OCI-LY1 (cell line): ENCODE measurements around the gene SKAP1.

Experiments used
- H2AFZ ChIP-seq: fragments of 200-600 bp; sonication (generic), shearing (Covaris generic); 2 replicates; pipeline ENCODE4 v1.6.0; 2014; ENCODE audit warnings: antibody characterized with exemption, mild to moderate bottlenecking, low read length
- H3F3A ChIP-seq: fragments of 200-600 bp; sonication (generic), shearing (Covaris generic); 2 replicates; pipeline ENCODE4 v1.6.0; 2014; ENCODE audit warnings: mild to moderate bottlenecking, antibody characterized with exemption, low read length, moderate library complexity; ENCODE audit not compliant: insufficient read depth
- H3K27ac ChIP-seq: fragments of 200-600 bp; sonication (generic); 2 replicates; pipeline ENCODE4 v1.5.1; 2014; ENCODE audit warnings: low read length, mixed run types, mild to moderate bottlenecking, low read depth; ENCODE audit not compliant: poor library complexity, severe bottlenecking
- H3K27me3 ChIP-seq: fragments of 200-600 bp; sonication (generic); 2 replicates; pipeline ENCODE4 v1.6.0; 2014; ENCODE audit warnings: antibody characterized with exemption, mild to moderate bottlenecking, low read length, moderate library complexity; ENCODE audit not compliant: insufficient read depth
- H3K36me3 ChIP-seq: fragments of 200-600 bp; sonication (generic); 2 replicates; pipeline ENCODE4 v1.6.1; 2014; ENCODE audit warnings: mild to moderate bottlenecking, antibody characterized with exemption, low read length, moderate library complexity, mixed read lengths; ENCODE audit not compliant: insufficient read depth
- H3K4me1 ChIP-seq: fragments of 200-600 bp; sonication (generic); 2 replicates; pipeline ENCODE4 v1.5.1; 2014; ENCODE audit warnings: mild to moderate bottlenecking, low read length, moderate library complexity; ENCODE audit not compliant: insufficient read depth, severe bottlenecking
- H3K4me2 ChIP-seq: fragments of 200-600 bp; sonication (generic), shearing (Covaris generic); 2 replicates; pipeline ENCODE4 v1.6.1; 2014; ENCODE audit warnings: low read length
- H3K4me3 ChIP-seq: fragments of 200-600 bp; sonication (generic); 2 replicates; pipeline ENCODE4 v1.5.1; 2014; ENCODE audit warnings: low read length, low read depth, mild to moderate bottlenecking, mixed read lengths; ENCODE audit not compliant: poor library complexity, severe bottlenecking
- H3K79me2 ChIP-seq: fragments of 200-600 bp; shearing (Covaris generic); 2 replicates; pipeline ENCODE4 v1.6.1; 2016; ENCODE audit warnings: mixed run types, low read length, mixed read lengths; ENCODE audit not compliant: insufficient read depth
- H3K9ac ChIP-seq: fragments of 200-600 bp; sonication (generic), shearing (Covaris generic); 2 replicates; pipeline ENCODE4 v1.6.1; 2014; ENCODE audit warnings: mild to moderate bottlenecking, low read length, mixed read lengths
- H3K9me2 ChIP-seq: fragments of 200-600 bp; sonication (generic), shearing (Covaris generic); 2 replicates; pipeline ENCODE4 v1.6.1; 2014; ENCODE audit warnings: low read depth, mild to moderate bottlenecking, low read length, mixed read lengths
- H3K9me3 ChIP-seq: fragments of 200-600 bp; shearing (Covaris generic); 2 replicates; pipeline ENCODE4 v1.6.1; 2014; ENCODE audit warnings: low read length, mixed read lengths
- H4K20me1 ChIP-seq: fragments of 200-600 bp; sonication (generic), shearing (Covaris generic); 2 replicates; pipeline ENCODE4 v1.6.0; 2016; ENCODE audit warnings: mild to moderate bottlenecking, low read length; ENCODE audit not compliant: insufficient read depth
- EZH2 ChIP-seq: fragments of 200-600 bp; sonication (generic), shearing (Covaris generic); IDR thresholded peaks from 2 replicates; pipeline ENCODE4 v1.8.0; 2017; ENCODE audit warnings: borderline replicate concordance, mixed run types, mild to moderate bottlenecking, antibody characterized with exemption, low read length, moderate library complexity, mixed read lengths
- TF ChIP-seq, protein P1 (sequence below): fragments of 200-600 bp; sonication (generic), shearing (Covaris generic); IDR thresholded peaks from 2 replicates; pipeline ENCODE4 v1.5.1; 2017; ENCODE audit warnings: mild to moderate bottlenecking, antibody characterized with exemption, low read length, moderate library complexity, mixed read lengths

SKAP1 gene

DNA sequence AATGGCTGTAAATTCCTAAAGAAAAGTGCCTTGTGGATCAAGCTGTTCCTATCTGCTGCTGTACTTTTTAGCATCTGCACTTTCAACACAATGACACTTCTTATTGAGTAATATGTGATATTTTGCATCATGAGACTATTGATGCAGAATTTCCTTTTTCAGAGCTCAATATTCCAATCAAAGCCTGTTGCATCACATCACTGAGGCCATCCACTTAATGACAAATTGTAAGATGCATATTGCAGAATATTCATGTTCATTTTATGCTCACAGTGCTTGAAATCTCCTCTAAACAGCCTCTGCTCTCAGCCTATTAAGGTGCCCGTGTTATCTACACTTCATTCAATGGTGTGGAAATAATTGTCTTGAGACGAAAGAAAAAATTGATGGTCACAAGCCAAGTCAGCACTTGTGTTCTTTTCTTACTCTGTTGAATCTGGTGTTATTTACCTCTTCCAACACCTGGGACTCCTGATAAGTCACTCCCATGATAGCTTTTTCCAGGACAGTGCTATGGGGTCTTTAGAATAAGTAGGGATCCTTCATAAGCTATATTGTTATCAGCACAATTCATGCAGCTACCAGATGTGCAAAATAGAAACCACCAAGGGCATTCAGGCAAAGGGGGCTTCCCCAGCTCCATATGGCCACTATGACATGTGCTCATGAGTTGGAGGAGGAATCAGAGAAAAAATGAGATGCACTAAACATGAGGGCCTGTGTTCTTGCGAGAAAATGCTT lies 9.3 kb upstream of the SKAP1 start:
- H3K27ac ChIP-seq = no peak overlapping the region
- H3K27me3 ChIP-seq = no peaks in the 10 kb centered on the region
- H3K36me3 ChIP-seq = no peaks in the 10 kb centered on the region
- H3K4me1 ChIP-seq = no peaks in the 10 kb centered on the region
- H3K9me2 ChIP-seq = no peaks in the 10 kb centered on the region
- H3K9me3 ChIP-seq = no peaks in the 10 kb centered on the region
- TF ChIP-seq EZH2 = no peak
- TF ChIP-seq, protein P1, sequence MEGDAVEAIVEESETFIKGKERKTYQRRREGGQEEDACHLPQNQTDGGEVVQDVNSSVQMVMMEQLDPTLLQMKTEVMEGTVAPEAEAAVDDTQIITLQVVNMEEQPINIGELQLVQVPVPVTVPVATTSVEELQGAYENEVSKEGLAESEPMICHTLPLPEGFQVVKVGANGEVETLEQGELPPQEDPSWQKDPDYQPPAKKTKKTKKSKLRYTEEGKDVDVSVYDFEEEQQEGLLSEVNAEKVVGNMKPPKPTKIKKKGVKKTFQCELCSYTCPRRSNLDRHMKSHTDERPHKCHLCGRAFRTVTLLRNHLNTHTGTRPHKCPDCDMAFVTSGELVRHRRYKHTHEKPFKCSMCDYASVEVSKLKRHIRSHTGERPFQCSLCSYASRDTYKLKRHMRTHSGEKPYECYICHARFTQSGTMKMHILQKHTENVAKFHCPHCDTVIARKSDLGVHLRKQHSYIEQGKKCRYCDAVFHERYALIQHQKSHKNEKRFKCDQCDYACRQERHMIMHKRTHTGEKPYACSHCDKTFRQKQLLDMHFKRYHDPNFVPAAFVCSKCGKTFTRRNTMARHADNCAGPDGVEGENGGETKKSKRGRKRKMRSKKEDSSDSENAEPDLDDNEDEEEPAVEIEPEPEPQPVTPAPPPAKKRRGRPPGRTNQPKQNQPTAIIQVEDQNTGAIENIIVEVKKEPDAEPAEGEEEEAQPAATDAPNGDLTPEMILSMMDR = no peak
- H4K20me1 ChIP-seq = no peaks in the 10 kb centered on the region
- no peak overlapping the region for H3K4me2 ChIP-seq
- H3K4me3 ChIP-seq = no peak overlapping the region
- H3K9ac ChIP-seq = no peak overlapping the region
- no peaks in the 10 kb centered on the region for H3K79me2 ChIP-seq
- H3F3A ChIP-seq = no peaks in the 10 kb centered on the region
- H2AFZ ChIP-seq = no peak overlapping the region

DNA sequence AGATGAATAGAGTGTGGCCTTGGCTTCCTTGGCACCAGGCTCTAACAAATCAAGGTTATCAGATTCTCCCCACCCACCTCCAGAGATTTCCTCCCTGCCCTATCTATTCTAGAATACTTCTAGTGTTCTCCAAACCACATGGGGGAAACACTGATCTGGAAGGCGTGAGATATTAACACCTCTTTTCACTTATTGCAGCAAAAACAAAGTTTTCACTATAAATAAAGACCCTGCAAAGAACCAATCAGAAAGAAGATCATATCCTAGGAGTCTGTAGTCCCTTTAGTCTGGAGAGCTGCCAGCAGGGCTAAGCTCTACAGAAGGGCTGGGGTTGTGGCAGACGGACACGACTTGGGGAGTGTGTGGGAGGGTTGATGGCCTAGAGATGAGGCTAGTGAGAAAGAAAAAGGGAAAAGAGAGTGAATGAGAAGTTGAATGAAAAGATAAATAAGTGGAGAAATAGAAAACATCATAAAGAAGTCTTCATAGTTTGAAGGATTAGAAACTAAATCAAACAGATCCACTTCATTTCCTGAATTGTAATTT lies 8.6 kb upstream of the SKAP1 start:
- Histone ChIP-seq H3K27me3 (peaks cover 3% of the 10 kb centered on the region; the same call in 1 of the 2 replicates), H3K4me2 (no peak overlapping the region), H3K4me1 (no peaks in the 10 kb centered on the region), H3K36me3 (no peaks in the 10 kb centered on the region), H2AFZ (no peak overlapping the region), H4K20me1 (no peaks in the 10 kb centered on the region), H3K79me2 (no peaks in the 10 kb centered on the region), H3K27ac (no peak overlapping the region), H3F3A (no peaks in the 10 kb centered on the region), H3K4me3 (no peak overlapping the region), H3K9me3 (no peaks in the 10 kb centered on the region), H3K9me2 (no peaks in the 10 kb centered on the region), H3K9ac (no peak overlapping the region)
- TF ChIP-seq, protein P1 = no peak
- no peak for TF ChIP-seq EZH2

DNA sequence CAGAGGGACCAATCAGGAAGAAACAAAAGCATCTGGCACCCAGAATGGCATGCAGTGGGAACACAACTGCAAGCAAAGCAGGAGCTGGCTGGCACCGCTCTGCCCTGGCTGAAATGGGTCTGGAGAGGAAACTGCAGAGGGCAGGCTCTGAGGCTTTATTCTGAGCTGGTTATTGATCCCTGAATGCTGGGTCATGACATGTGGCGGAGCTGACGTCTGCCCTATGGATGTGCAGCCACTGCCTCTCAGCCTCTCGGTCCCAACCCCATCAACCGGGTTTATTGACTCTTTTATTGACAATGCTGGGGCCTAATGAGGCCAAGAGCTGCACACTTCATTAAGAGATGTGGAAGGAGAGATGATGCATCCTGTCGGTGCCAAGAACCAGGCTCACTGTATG lies 3.9 kb upstream of the SKAP1 start:
- H3K9ac ChIP-seq = no peak overlapping the region
- no peak overlapping the region for H3K4me3 ChIP-seq
- no peak overlapping the region for H3K27ac ChIP-seq
- H3F3A ChIP-seq = no peaks in the 10 kb centered on the region
- no peak overlapping the region for H3K4me2 ChIP-seq
- H2AFZ ChIP-seq = no peak overlapping the region
- H3K36me3 ChIP-seq = no peaks in the 10 kb centered on the region
- no peaks in the 10 kb centered on the region for H4K20me1 ChIP-seq
- H3K27me3 ChIP-seq = peaks cover 11% of the 10 kb centered on the region
- H3K9me3 ChIP-seq = no peaks in the 10 kb centered on the region
- H3K79me2 ChIP-seq = no peaks in the 10 kb centered on the region
- H3K9me2 ChIP-seq = no peaks in the 10 kb centered on the region
- H3K4me1 ChIP-seq = no peaks in the 10 kb centered on the region
- no peak for TF ChIP-seq EZH2
- TF ChIP-seq, protein P1 = no peak
